GM12878 (cell line): ENCODE data around the gene S100A6. TPM values are rescaled to one million over a fixed set of nuclear protein-coding genes. Genes with fewer than 3 reads are reported as not detected.

ENCODE experiments used
- ATF3 ChIP-seq: IDR thresholded peaks from 2 replicates; pipeline ENCODE4 v1.6.1; 2011; ENCODE audit warnings: low read depth, mild to moderate bottlenecking, low read length, moderate library complexity, borderline replicate concordance; ENCODE audit errors: extremely low read depth
- CBFB ChIP-seq: IDR thresholded peaks from 2 replicates; pipeline ENCODE4 v1.6.1; 2016; ENCODE audit warnings: antibody characterized with exemption, low read depth
- CREM ChIP-seq: IDR thresholded peaks from 2 replicates; pipeline ENCODE4 v1.6.1; 2014; ENCODE audit warnings: antibody characterized with exemption, low read depth
- CUX1 ChIP-seq: IDR thresholded peaks from 2 replicates; pipeline ENCODE4 v1.6.1; 2012; ENCODE audit warnings: improper control_type of control experiment, low read depth, low read length; ENCODE audit not compliant: insufficient replicate concordance
- IRF5 ChIP-seq: fragments of 450-650 bp; IDR thresholded peaks from 2 replicates; pipeline ENCODE4 v1.6.1; 2017; ENCODE audit warnings: borderline replicate concordance
- JUNB ChIP-seq: IDR thresholded peaks from 2 replicates; pipeline ENCODE4 v1.6.1; 2016; ENCODE audit warnings: antibody characterized with exemption, mild to moderate bottlenecking
- NFXL1 ChIP-seq: fragments of 450-650 bp; IDR thresholded peaks from 2 replicates; pipeline ENCODE4 v1.6.1; 2017; ENCODE audit warnings: antibody characterized with exemption, mild to moderate bottlenecking, borderline replicate concordance
- NRF1 ChIP-seq: conservative IDR thresholded peaks from 2 replicates; pipeline ENCODE4 v1.6.1; 2011; ENCODE audit warnings: mild to moderate bottlenecking, low read depth, low read length, improper control_type of control experiment
- PKNOX1 ChIP-seq: fragments of 450-650 bp; IDR thresholded peaks from 2 replicates; pipeline ENCODE4 v1.6.1; 2016; ENCODE audit warnings: mild to moderate bottlenecking
- SMC3 ChIP-seq: IDR thresholded peaks from 2 replicates; pipeline ENCODE4 v1.6.1; 2011; ENCODE audit warnings: low read length, improper control_type of control experiment, borderline replicate concordance
- STAT3 ChIP-seq: IDR thresholded peaks from 2 replicates; pipeline ENCODE4 v1.6.1; 2011; ENCODE audit warnings: low read depth, low read length, improper control_type of control experiment
- SUZ12 ChIP-seq: fragments of 200-600 bp; sonication (generic); IDR thresholded peaks from one replicate; pipeline ENCODE4 v1.6.1; 2018; ENCODE audit warnings: antibody characterized with exemption, mild to moderate bottlenecking; ENCODE audit not compliant: unreplicated experiment
- ZBTB11 ChIP-seq: fragments of 450-650 bp; formaldehyde crosslinking; IDR thresholded peaks from 2 replicates; pipeline ENCODE4 v1.5.0; 2022; ENCODE audit warnings: mild to moderate bottlenecking, missing genetic modification characterization
- polyA plus RNA-seq, 11 experiments: library from polyadenylated mRNA; depleted of rRNA in 4 of 11; unstranded in 6 of 11; stranded (reverse) in 5 of 11; fragments of >200 nt; fragmentation: Nextera tagmentation in 4 of 11; fragmentation: Illumina TruSeq in 1 of 11; extraction: Ambion mirVana in 4 of 11; extraction: Trizol in 1 of 11; gene quantifications; 1 replicate in 1 of 11; 2 replicates in 10 of 11; pipeline versions ENCODE4 v1.2.1 to v1.2.3, GENCODE V29; 2011 to 2016; ENCODE audit warnings: inconsistent platforms in 2 of 11, missing spikeins in 2 of 11, low read depth in 1 of 11
- total RNA-seq, 4 experiments: library from RNA; depleted of rRNA in 3 of 4; stranded (reverse); fragments of >200 nt in 3 of 4; fragmentation: Illumina TruSeq in 1 of 4; extraction: Trizol in 1 of 4; gene quantifications; 2 replicates each; pipeline versions ENCODE4 v1.2.1 to v1.2.3, GENCODE V29; 2013 to 2021

The S100A6 gene
- total and polyA plus RNA-seq, 10 of the 15 experiments (the other 5 are each of a cell fraction or from before 2014, with no cell fraction given): 7.2 to 121 (median 45.7) TPM

- TF ChIP-seq IRF5: no peak
- TF ChIP-seq SUZ12: no peak
- no peak for TF ChIP-seq CUX1
- no peak for TF ChIP-seq JUNB
- TF ChIP-seq PKNOX1: peak; percentile 42; the same call in 1 of the 2 replicates
- no peak for TF ChIP-seq NFXL1
- no peak for TF ChIP-seq CBFB
- no peak for TF ChIP-seq CREM
- TF ChIP-seq NRF1: no peak
- TF ChIP-seq ZBTB11 (CRISPR knock-in tag): no peak
- TF ChIP-seq STAT3: no peak
- no peak for TF ChIP-seq ATF3
- TF ChIP-seq SMC3: peak; percentile 84
Measured at GRCh38 chr1:153510984-153511410, 24.8 kb downstream of the S100A6 start (continued).
